Measurements from ENCODE around the gene WDPCP.

DNA sequence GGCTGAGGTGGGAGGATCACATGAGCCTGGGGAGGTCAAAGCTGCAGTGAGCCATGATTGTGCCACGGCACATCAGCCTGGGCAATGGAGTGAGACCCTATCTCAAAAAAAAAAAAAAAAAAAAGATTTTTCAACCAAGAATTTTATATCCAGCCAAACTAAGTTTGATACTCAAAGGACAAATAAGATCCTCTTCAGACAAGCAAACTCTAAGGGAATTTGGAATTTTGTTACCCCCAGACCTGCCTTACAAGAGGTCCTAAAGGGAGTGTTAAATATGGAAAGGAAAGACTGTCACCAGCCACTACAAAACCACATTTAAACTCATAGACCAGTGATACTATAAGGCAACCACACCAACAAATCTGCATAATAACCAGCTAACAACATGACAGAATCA, 67.5 kb downstream of the WDPCP start:
- no peak for TF ChIP-seq CTCF (IDR thresholded peaks at IDR 0.05)
- TF ChIP-seq POLR2AphosphoS5 (IDR thresholded peaks at IDR 0.05; ENCODE audit: low read depth, low read length), result no peak
- TF ChIP-seq SIN3A (IDR thresholded peaks at IDR 0.05; ENCODE audit: borderline replicate concordance, insufficient read depth, low read depth, low read length), result no peak
